PC-9 (cell line): ENCODE data around the gene ORMDL3.

Experiments used
- CTCF ChIP-seq: fragments of 200-600 bp; sonication (generic); conservative IDR thresholded peaks from 2 replicates; pipeline ENCODE4 v1.6.1; 2017; ENCODE audit warnings: mixed run types, antibody characterized with exemption, mild to moderate bottlenecking, moderate library complexity
- EZH2 ChIP-seq: fragments of 200-600 bp; sonication (generic); IDR thresholded peaks from 2 replicates; pipeline ENCODE4 v1.8.0; 2017; ENCODE audit warnings: antibody characterized with exemption, low read depth

- no peak for TF ChIP-seq CTCF
- TF ChIP-seq EZH2 = no peak
Observed at GRCh38 chr17:39871801-39872200, 55.6 kb downstream of the ORMDL3 start.
